HG03439 (cell line): ENCODE data around the gene FSTL4.

Experiments used
- ATAC-seq: cut with Tn5 transposase; IDR thresholded peaks from one replicate; pipeline ENCODE4 v1.9.1; 2021; ENCODE audit warnings: mild to moderate bottlenecking, moderate library complexity; ENCODE audit not compliant: unreplicated experiment

Gene FSTL4

GRCh38 chr5:133391354-133392136, 220.8 kb downstream of the FSTL4 start:
- no peak for ATAC-seq

GRCh38 chr5:133390416-133391353, 221.7 kb downstream of the FSTL4 start:
- no peak for ATAC-seq

DNA sequence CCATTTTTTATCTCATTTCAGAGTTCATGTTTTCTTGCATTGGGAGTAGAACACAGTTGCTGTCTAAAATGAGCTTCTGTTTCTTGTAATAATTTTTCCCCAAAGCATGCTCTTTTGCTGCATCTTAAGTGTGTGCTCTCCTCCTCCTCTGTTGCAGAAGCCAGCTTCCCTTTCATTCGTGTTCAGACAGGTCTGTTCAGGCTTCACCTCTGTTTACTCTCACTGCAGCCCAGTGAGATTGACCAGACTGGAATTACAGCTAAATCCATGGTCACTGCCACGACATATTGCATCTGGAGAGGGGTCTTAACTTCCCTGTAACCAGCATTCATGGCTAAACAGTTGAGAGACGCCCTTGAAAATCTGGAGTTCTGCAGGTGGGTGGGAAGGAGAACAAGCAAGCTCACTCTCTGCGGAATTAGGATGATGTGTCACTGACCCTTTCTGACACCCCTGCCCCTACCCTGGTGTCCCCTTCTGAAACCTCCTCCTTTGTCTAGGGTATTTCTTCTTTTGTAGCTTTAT, 223.2 kb downstream of the FSTL4 start:
- ATAC-seq: no peak

- no peak for ATAC-seq
Measured at GRCh38 chr5:133387621-133388020, 224.7 kb downstream of the FSTL4 start.

- ATAC-seq: no peak
Measured at GRCh38 chr5:133387091-133387490, 225.2 kb downstream of the FSTL4 start.

DNA sequence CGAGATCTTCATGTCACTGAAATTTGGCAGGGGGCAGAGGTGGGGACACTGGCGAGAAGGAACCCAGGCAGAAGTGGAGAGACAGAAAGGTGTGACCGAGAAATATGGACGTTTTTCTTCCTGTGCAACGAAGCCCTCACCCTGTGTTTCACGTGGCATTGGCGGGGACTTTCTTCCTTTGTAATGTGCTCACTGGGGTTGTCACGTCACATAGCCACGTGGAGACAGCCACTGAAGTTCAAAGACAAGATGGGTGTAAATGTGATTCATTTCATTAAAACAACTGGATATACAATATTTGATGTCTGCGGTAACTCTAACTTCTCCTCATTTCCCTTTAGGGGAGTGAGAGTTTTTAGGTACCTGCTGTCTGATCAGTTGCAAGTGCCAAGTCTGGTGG, 225.7 kb downstream of the FSTL4 start:
- no peak for ATAC-seq

DNA sequence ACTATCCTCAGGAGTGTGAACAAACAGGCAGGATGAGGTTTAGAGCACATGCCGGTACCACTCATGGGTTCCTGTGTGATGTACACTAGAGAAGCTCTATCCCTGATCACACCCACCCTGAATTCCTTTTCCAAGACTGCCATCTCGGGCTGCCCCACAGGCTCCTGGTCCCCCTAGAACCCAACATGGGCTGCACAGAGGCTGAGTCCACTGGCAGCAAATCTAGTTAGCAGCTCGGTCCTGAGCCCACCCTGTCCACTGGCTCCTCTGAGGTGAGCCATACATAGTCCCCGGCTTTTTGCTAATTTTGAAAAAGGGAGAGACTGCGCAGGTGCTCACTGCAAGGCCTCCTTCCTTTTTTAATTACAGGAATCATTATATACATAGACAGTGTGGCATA, 227.0 kb downstream of the FSTL4 start:
- ATAC-seq: no peak

- ATAC-seq: no peak
Measured at GRCh38 chr5:133384903-133385302, 227.4 kb downstream of the FSTL4 start.

DNA sequence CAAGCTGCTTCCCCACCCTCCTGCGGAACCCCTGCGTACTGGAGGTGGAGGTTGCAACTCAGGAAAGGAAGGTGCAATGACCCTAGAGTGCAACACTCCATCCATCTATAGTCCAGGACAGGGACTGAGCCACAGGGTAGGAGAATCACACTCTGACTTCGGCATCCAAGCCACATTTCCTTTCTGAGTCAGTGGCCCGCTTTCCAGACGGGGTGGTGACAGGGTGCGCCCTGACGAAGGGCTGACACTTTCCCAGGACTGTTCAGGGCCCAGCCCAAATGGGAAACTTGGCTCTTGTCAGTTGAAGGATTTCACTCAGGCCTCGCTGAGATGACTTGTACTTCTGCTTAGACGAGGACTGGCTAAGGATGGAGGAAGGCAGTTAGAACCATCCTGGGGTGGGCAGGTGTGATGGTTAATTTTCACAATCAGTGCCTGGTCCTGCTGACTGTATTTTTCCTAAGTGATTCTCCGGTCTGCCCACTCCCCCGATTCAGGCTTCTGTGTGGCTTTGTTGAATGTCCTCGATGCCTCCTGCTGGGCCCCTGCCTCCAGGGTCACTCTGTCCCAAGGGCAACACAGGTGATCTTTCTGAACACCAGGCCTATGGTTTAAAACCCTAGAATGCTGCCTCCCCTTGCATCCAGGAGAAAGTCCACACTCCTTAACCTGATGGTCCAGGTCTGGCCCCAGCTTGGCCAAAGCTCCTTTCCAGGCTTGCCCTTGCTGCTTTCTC, 228.1 kb downstream of the FSTL4 start:
- no peak for ATAC-seq

GRCh38 chr5:133383580-133383939, 228.8 kb downstream of the FSTL4 start:
- no peak for ATAC-seq

GRCh38 chr5:133382661-133383579, 229.4 kb downstream of the FSTL4 start:
- ATAC-seq: no peak

DNA sequence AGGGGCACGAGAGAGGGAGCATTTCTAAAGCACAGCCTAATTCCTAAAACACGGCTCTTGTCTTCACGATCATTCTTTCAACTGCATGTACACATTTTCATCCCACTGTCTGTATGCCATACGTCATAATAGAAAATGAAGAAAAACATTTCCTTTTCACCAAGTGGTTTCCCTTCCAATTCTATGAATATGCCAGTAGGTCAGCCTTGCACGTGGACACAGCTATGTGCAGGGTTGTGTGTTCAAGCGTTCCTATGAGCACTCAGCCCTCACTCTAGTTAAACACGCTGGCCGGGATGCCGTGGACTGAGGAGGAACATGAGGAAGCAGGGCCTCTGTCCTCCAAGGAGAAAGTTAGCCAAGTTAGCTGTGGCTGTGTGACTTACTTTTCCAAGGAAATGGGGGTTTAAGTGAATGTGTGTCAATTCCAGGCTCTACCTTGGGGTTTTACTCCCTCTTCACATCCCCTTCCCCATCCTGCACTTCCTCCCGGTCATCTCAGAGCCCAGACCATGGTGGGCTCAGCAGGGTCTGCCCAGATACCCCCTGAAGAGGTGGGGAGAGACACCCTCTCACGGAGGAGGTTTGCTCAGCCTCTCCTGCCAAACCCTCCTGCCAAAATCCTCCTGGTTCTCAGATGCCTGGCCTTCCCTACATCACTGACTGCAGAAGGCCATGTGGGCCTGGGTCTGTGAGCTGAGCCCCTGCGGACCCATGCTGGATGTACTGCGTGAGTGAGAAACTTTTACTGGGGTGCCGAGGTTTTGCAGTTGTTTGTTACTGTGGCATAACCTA, 230.6 kb downstream of the FSTL4 start:
- ATAC-seq: no peak

GRCh38 chr5:133381041-133381440, 231.3 kb downstream of the FSTL4 start:
- no peak for ATAC-seq

DNA sequence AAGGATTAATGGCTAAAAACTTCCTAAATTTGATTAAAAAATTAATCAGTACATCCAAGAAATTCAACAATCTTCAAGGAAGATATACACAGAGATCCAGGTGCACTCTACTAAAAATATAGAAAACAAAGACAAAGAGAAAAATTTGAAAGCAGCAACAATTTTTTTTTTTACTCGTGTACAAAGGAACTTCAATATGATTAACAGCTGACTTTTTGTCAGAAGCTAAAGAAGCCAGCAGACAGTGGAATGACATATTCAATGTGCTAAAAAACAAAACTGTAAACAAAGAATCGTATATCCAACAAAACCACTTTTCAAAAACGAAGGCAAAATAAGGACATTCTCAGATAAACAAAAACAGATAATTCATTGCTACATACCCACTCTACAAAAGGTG, 234.6 kb downstream of the FSTL4 start:
- no peak for ATAC-seq

GRCh38 chr5:133376986-133377385, 235.4 kb downstream of the FSTL4 start:
- ATAC-seq: no peak

DNA sequence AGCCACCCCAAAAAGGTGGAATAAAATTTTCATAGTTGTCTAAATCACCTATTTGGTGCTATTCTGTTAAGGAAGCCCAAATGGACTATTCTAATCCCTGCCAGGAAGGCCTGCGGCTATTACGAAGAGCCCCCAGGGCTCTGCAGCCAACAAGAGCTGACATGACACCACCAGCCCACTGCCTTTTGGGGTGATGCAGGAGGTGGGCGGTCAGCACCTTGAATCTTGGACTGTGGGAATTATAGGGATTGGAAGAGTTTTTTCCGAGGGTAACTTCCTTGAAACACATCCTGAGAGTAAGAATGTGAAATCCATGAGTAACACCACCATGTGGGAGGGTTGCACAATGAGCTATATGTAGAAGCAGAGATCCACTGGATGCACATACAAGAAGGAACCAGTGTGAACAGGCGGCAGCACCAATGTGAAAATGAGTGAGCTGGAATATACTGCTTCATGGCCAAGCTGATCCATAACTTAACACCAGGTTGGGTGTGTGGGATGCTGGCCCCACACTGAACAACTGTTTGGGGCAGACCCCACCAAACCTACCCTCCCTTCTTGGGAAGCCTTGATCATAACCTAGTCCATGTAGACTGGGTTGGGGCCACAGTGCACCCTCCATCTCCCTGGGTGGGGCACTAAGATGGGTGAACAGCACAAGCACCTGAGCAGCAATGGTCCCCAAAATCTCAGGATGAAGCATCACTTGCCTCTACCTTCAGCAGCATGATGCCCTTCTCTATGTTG, 239.0 kb downstream of the FSTL4 start:
- no peak for ATAC-seq

GRCh38 chr5:133372293-133372937, 239.9 kb downstream of the FSTL4 start:
- no peak for ATAC-seq
